D721Med (cell line): ENCODE data around the gene CAPN11.

Experiments used
- DNase-seq: peaks from one replicate; pipeline ENCODE4 v3.0.0; 2011; ENCODE audit warnings: low spot score; ENCODE audit not compliant: insufficient read length
- FAIRE-seq: peaks from 2 replicates; lab custom pipeline; 2011; peaks lifted over from hg19 to GRCh38; lab: Jason Lieb, UNC
- TF ChIP-seq, protein P1 (sequence below): IDR thresholded peaks from 2 replicates; pipeline ENCODE4 v1.5.1; 2012; ENCODE audit warnings: mild to moderate bottlenecking, control low read depth; ENCODE audit not compliant: insufficient read depth; ENCODE audit errors: missing control alignments

Gene CAPN11

GRCh38 chr6:44132476-44132875 lies 26.1 kb upstream of the CAPN11 start:
- FAIRE-seq, result no peak
- TF ChIP-seq, protein P1, sequence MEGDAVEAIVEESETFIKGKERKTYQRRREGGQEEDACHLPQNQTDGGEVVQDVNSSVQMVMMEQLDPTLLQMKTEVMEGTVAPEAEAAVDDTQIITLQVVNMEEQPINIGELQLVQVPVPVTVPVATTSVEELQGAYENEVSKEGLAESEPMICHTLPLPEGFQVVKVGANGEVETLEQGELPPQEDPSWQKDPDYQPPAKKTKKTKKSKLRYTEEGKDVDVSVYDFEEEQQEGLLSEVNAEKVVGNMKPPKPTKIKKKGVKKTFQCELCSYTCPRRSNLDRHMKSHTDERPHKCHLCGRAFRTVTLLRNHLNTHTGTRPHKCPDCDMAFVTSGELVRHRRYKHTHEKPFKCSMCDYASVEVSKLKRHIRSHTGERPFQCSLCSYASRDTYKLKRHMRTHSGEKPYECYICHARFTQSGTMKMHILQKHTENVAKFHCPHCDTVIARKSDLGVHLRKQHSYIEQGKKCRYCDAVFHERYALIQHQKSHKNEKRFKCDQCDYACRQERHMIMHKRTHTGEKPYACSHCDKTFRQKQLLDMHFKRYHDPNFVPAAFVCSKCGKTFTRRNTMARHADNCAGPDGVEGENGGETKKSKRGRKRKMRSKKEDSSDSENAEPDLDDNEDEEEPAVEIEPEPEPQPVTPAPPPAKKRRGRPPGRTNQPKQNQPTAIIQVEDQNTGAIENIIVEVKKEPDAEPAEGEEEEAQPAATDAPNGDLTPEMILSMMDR, result no peak
- no peak for DNase-seq

- no peak for FAIRE-seq
- peak; percentile 87 for DNase-seq
Observed at GRCh38 chr6:44133003-44133931, 25.4 kb upstream of the CAPN11 start.

GRCh38 chr6:44133981-44134711 lies 24.5 kb upstream of the CAPN11 start:
- DNase-seq (no peak), FAIRE-seq (no peak)
- TF ChIP-seq, protein P1, result no peak

More at GRCh38 chr6:44133003-44133931, 25.4 kb upstream of the CAPN11 start:
- TF ChIP-seq, protein P1, result no peak

GRCh38 chr6:44135173-44135758 lies 23.4 kb upstream of the CAPN11 start:
- TF ChIP-seq, protein P1, result no peak
- DNase-seq, result no peak
- FAIRE-seq, result no peak

GRCh38 chr6:44135875-44136274 lies 22.7 kb upstream of the CAPN11 start:
- TF ChIP-seq, protein P1, result no peak
- FAIRE-seq (no peak), DNase-seq (no peak)

GRCh38 chr6:44138717-44139350 lies 19.8 kb upstream of the CAPN11 start:
- TF ChIP-seq, protein P1, result no peak
- no peak for DNase-seq
- no peak for FAIRE-seq
